HepG2 (cell line): Measurements from ENCODE around the gene ZSCAN20. TPM values are rescaled to one million over a fixed set of nuclear protein-coding genes. Genes with fewer than 3 reads are reported as not detected.

Source experiments
- ATAC-seq: fragments of 200-7000 bp; cut with Tn5 transposase; 3 replicates; pipeline ENCODE4 v1.9.1; 2020; ENCODE audit warnings: mild to moderate bottlenecking, moderate library complexity
- BruUV-seq: library from RNA; stranded (reverse); fragments of 400-500 nt; replicated peaks from 2 replicates; lab custom pipeline; 2021; lab: Mats Ljungman, UMichigan
- CTCF ChIA-PET: fragments of 300-600 bp; formaldehyde crosslinking; extraction: SDS; loops from one replicate; lab custom pipeline; 2021; ENCODE audit warnings: low total read pairs, inconsistent platforms, low intra/inter-chr PET ratio; lab: Yijun Ruan, JAX
- POLR2A ChIA-PET: fragments of 350-600 bp; sonication (Branson Sonifier 250); formaldehyde crosslinking; loops from one replicate; lab custom pipeline; 2020; ENCODE audit warnings: antibody characterized with exemption, inconsistent platforms; lab: Yijun Ruan, JAX
- DNase-seq: peaks from one replicate; pipeline ENCODE4 v3.0.0-alpha.2; 2015; ENCODE audit warnings: low spot score
- FAIRE-seq: peaks from 3 replicates; lab custom pipeline; 2011; peaks lifted over from hg19 to GRCh38; lab: Jason Lieb, UNC
- H2AFZ ChIP-seq: one replicate; pipeline ENCODE4 v1.6.1; 2011; ENCODE audit warnings: low read length, inconsistent platforms
- H3K27ac ChIP-seq: fragments of 300-600 bp; 3 replicates; pipeline ENCODE4 v1.8.0; 2011; ENCODE audit warnings: mixed run types, mild to moderate bottlenecking, mixed read lengths, low read length, inconsistent platforms; ENCODE audit not compliant: insufficient read depth; ENCODE audit errors: extremely low read length
- H3K27me3 ChIP-seq, 2 experiments: fragments of 200-600 bp in 1 of 2; 2 replicates in 1 of 2; 3 replicates in 1 of 2; pipeline versions ENCODE4 v1.6.0 to v1.8.0; 2011; ENCODE audit warnings: low read length in 2 of 2, mild to moderate bottlenecking in 2 of 2, moderate library complexity in 2 of 2, inconsistent platforms in 1 of 2; ENCODE audit not compliant: insufficient read depth in 2 of 2, control insufficient read depth in 1 of 2
- H3K36me3 ChIP-seq, 2 experiments: fragments of 200-600 bp in 1 of 2; replicated peaks in 1 of 2; 2 replicates in 1 of 2; 3 replicates in 1 of 2; pipeline versions ENCODE4 v1.5.1 to v1.8.0; 2011; ENCODE audit warnings: low read length in 2 of 2, inconsistent platforms in 1 of 2; ENCODE audit not compliant: insufficient read depth in 2 of 2, control insufficient read depth in 1 of 2
- H3K4me1 ChIP-seq: 2 replicates; pipeline ENCODE4 v1.5.1; 2012; ENCODE audit warnings: low read length, inconsistent platforms; ENCODE audit not compliant: insufficient read depth
- H3K4me2 ChIP-seq: 2 replicates; pipeline ENCODE4 v1.6.0; 2011; ENCODE audit warnings: low read depth, low read length, inconsistent platforms
- H3K4me3 ChIP-seq, 3 experiments: fragments of 200-600 bp in 1 of 3; sonication (generic), shearing (Covaris generic) in 1 of 3; replicated peaks in 1 of 3; 2 replicates each; pipeline ENCODE4 v1.5.1; 2011 to 2016; ENCODE audit warnings: low read length in 3 of 3, inconsistent platforms in 2 of 3, low read depth in 2 of 3, mild to moderate bottlenecking in 2 of 3, control low read depth in 1 of 3, mixed read lengths in 1 of 3; ENCODE audit not compliant: insufficient read depth in 1 of 3
- H3K79me2 ChIP-seq: one replicate; pipeline ENCODE4 v1.6.1; 2011; ENCODE audit warnings: low read length, inconsistent platforms; ENCODE audit not compliant: insufficient read depth
- H3K9ac ChIP-seq: 2 replicates; pipeline ENCODE4 v1.6.0; 2011; ENCODE audit warnings: mild to moderate bottlenecking, low read depth, low read length, inconsistent platforms; ENCODE audit not compliant: insufficient read depth
- H3K9me3 ChIP-seq: 2 replicates; pipeline ENCODE4 v1.5.1; 2012; ENCODE audit warnings: mild to moderate bottlenecking, low read length
- H4K20me1 ChIP-seq: 2 replicates; pipeline ENCODE4 v1.6.0; 2011; ENCODE audit warnings: inconsistent platforms, mild to moderate bottlenecking, low read length, moderate library complexity; ENCODE audit not compliant: insufficient read depth
- FOXO1 ChIP-seq: sonication (generic); formaldehyde crosslinking; IDR thresholded peaks from 2 replicates; pipeline ENCODE4 v1.4.0; 2020; ENCODE audit warnings: missing genetic modification reagents
- KDM5A ChIP-seq: fragments of 200-600 bp; sonication (generic); IDR thresholded peaks from 2 replicates; pipeline ENCODE4 v1.7.0; 2018; ENCODE audit warnings: antibody characterized with exemption, mild to moderate bottlenecking, low read length, borderline replicate concordance
- MEF2D ChIP-seq: sonication (generic); formaldehyde crosslinking; IDR thresholded peaks from 2 replicates; pipeline ENCODE4 v1.5.1; 2020; ENCODE audit warnings: mild to moderate bottlenecking, missing genetic modification reagents
- TBX3 ChIP-seq: fragments of 450-650 bp; IDR thresholded peaks from 2 replicates; pipeline ENCODE4 v1.6.1; 2017; ENCODE audit warnings: antibody characterized with exemption, mild to moderate bottlenecking, inconsistent platforms, borderline replicate concordance
- ZNF225 ChIP-seq: sonication (generic); formaldehyde crosslinking; IDR thresholded peaks from 2 replicates; pipeline ENCODE4 v1.4.0; 2020; ENCODE audit warnings: mild to moderate bottlenecking, missing genetic modification reagents
- ZNF772 ChIP-seq: sonication (generic); formaldehyde crosslinking; IDR thresholded peaks from 2 replicates; pipeline ENCODE4 v1.5.0; 2020; ENCODE audit warnings: mild to moderate bottlenecking, missing genetic modification reagents
- ZSCAN21 ChIP-seq: sonication (generic); formaldehyde crosslinking; IDR thresholded peaks from 2 replicates; pipeline ENCODE4 v1.8.0; 2022; ENCODE audit warnings: mild to moderate bottlenecking, missing genetic modification reagents, moderate library complexity, borderline replicate concordance
- WGBS: methylation state at CpG from one replicate; pipeline ENCODE4 v1.1.6; 2017; ENCODE audit warnings: low lambda C conversion rate; 5-methylcytosine and 5-hydroxymethylcytosine counted together
- in situ Hi-C: cut with HindIII; loops from 2 replicates; pipeline ENCODE4 v1.10.0; 2017; ENCODE audit warnings: low pct_unique_long_range_greater_than_20kb; ENCODE audit not compliant: extremely low pct_ligation_motif_present
- intact Hi-C: fragments of 100-400 bp; cut with micrococcal nuclease; formaldehyde crosslinking; loops from one replicate; pipeline ENCODE4 v1.10.0; 2022; ENCODE audit not compliant: unreplicated experiment
- polyA plus RNA-seq, 8 experiments: library from polyadenylated mRNA; depleted of rRNA in 3 of 8; stranded (reverse) in 7 of 8; unstranded in 1 of 8; fragments of >200 nt; fragmentation: Illumina TruSeq in 4 of 8; extraction: Trizol in 4 of 8; gene quantifications; 2 replicates each; pipeline versions ENCODE4 v1.2.1 to v1.2.3, GENCODE V29; 2011 to 2016; ENCODE audit warnings: low read depth in 4 of 8, missing spikeins in 1 of 8, mixed read lengths in 1 of 8; ENCODE audit not compliant: insufficient read depth in 1 of 8
- total RNA-seq, 5 experiments: library from RNA; depleted of rRNA; stranded (reverse); fragments of >200 nt; fragmentation: Illumina TruSeq; extraction: Trizol; gene quantifications; 2 replicates each; pipeline ENCODE4 v1.2.3, GENCODE V29; 2016; ENCODE audit warnings: low read depth in 1 of 5
- TF ChIP-seq, protein P1 (sequence below): sonication (generic); formaldehyde crosslinking; IDR thresholded peaks from 2 replicates; pipeline ENCODE4 v1.9.0; 2022; ENCODE audit warnings: low read depth, missing genetic modification reagents
- TF ChIP-seq, protein P2 (sequence below): sonication (generic); formaldehyde crosslinking; IDR thresholded peaks from one replicate; pipeline ENCODE4 v1.5.1; 2020; ENCODE audit warnings: mild to moderate bottlenecking, missing genetic modification reagents; ENCODE audit errors: not compliant biosample characterization
- TF ChIP-seq, protein P3 (sequence below): sonication (generic); formaldehyde crosslinking; IDR thresholded peaks from 2 replicates; pipeline ENCODE4 v1.8.1; 2023; ENCODE audit warnings: mild to moderate bottlenecking, moderate library complexity, missing genetic modification reagents

The ZSCAN20 gene
- total and polyA plus RNA-seq, 2 of the 13 experiments (the other 11 are each of a cell fraction or from before 2014, with no cell fraction given) = 1.1 to 2.8 TPM

DNA sequence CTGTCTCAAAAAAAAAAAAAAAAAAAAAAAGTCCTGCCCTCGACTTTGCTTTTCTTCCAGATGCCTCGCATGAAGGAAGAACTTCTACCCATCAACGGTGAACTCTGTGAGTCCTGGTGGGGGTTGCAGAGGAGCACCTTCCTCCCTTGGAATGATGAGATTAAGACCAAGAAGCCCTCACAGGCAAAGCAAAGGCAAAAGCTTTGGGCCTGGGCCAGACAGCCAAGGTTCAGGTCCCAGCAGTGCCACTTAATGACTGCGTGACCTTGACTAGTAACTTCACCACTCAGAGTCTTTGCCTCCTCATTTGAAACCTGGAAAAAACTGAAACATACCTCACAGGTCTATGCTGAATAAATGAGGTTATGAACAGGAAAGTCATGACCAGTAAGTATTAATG lies 55.5 kb downstream of the ZSCAN20 start (continued):
- TF ChIP-seq, protein P1, sequence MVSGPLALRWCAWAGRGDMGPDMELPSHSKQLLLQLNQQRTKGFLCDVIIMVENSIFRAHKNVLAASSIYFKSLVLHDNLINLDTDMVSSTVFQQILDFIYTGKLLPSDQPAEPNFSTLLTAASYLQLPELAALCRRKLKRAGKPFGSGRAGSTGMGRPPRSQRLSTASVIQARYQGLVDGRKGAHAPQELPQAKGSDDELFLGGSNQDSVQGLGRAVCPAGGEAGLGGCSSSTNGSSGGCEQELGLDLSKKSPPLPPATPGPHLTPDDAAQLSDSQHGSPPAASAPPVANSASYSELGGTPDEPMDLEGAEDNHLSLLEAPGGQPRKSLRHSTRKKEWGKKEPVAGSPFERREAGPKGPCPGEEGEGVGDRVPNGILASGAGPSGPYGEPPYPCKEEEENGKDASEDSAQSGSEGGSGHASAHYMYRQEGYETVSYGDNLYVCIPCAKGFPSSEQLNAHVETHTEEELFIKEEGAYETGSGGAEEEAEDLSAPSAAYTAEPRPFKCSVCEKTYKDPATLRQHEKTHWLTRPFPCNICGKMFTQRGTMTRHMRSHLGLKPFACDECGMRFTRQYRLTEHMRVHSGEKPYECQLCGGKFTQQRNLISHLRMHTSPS (CRISPR knock-in tag) = no peak
- no peak for TF ChIP-seq KDM5A
- TF ChIP-seq, all 625 proteins: peak for 0

DNA sequence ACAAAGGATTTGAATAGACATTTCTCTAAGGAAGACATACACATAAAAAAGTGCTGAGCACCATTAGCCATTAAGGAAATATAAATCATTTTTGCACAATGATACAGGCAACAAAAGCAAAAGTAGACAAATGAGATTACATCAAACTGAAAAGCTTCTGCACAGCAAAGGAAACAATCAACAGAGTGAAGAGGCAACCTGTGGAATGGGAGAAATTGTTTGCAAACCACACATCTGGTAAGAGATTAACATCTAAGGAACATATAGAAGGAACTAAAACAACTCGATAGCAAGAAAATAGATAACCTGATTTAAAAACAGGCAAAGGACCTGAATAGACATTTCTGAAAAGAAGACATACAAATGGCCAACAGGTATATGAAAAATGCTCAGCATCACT lies 57.5 kb downstream of the ZSCAN20 start:
- Histone ChIP-seq H3K79me2 (no peaks in the 10 kb centered on the region), H2AFZ (no peak overlapping the region), H3K9me3 (no peaks in the 10 kb centered on the region), H3K4me2 (no peak overlapping the region), H3K9ac (no peak overlapping the region), H3K27me3 (peaks cover 0 to 19% of the 10 kb centered on the region in 2 experiments; a peak in 2 of 5 replicates), H3K36me3 (no peaks in the 10 kb centered on the region), H3K4me3 (no peak overlapping the region), H3K27ac (no peak overlapping the region), H4K20me1 (no peaks in the 10 kb centered on the region), H3K4me1 (no peaks in the 10 kb centered on the region)
- no TSS peak for BruUV-seq
- POLR2A ChIA-PET = no interaction called here
- FAIRE-seq (no peak), ATAC-seq (no peak), DNase-seq (no peak)
- CTCF ChIA-PET = no interaction called here
- 0% methylated on average over 1 of the region's 1 CpG for WGBS
- in situ Hi-C loops (no loop called here), intact Hi-C loops (no loop called here)
- TF ChIP-seq, protein P2, sequence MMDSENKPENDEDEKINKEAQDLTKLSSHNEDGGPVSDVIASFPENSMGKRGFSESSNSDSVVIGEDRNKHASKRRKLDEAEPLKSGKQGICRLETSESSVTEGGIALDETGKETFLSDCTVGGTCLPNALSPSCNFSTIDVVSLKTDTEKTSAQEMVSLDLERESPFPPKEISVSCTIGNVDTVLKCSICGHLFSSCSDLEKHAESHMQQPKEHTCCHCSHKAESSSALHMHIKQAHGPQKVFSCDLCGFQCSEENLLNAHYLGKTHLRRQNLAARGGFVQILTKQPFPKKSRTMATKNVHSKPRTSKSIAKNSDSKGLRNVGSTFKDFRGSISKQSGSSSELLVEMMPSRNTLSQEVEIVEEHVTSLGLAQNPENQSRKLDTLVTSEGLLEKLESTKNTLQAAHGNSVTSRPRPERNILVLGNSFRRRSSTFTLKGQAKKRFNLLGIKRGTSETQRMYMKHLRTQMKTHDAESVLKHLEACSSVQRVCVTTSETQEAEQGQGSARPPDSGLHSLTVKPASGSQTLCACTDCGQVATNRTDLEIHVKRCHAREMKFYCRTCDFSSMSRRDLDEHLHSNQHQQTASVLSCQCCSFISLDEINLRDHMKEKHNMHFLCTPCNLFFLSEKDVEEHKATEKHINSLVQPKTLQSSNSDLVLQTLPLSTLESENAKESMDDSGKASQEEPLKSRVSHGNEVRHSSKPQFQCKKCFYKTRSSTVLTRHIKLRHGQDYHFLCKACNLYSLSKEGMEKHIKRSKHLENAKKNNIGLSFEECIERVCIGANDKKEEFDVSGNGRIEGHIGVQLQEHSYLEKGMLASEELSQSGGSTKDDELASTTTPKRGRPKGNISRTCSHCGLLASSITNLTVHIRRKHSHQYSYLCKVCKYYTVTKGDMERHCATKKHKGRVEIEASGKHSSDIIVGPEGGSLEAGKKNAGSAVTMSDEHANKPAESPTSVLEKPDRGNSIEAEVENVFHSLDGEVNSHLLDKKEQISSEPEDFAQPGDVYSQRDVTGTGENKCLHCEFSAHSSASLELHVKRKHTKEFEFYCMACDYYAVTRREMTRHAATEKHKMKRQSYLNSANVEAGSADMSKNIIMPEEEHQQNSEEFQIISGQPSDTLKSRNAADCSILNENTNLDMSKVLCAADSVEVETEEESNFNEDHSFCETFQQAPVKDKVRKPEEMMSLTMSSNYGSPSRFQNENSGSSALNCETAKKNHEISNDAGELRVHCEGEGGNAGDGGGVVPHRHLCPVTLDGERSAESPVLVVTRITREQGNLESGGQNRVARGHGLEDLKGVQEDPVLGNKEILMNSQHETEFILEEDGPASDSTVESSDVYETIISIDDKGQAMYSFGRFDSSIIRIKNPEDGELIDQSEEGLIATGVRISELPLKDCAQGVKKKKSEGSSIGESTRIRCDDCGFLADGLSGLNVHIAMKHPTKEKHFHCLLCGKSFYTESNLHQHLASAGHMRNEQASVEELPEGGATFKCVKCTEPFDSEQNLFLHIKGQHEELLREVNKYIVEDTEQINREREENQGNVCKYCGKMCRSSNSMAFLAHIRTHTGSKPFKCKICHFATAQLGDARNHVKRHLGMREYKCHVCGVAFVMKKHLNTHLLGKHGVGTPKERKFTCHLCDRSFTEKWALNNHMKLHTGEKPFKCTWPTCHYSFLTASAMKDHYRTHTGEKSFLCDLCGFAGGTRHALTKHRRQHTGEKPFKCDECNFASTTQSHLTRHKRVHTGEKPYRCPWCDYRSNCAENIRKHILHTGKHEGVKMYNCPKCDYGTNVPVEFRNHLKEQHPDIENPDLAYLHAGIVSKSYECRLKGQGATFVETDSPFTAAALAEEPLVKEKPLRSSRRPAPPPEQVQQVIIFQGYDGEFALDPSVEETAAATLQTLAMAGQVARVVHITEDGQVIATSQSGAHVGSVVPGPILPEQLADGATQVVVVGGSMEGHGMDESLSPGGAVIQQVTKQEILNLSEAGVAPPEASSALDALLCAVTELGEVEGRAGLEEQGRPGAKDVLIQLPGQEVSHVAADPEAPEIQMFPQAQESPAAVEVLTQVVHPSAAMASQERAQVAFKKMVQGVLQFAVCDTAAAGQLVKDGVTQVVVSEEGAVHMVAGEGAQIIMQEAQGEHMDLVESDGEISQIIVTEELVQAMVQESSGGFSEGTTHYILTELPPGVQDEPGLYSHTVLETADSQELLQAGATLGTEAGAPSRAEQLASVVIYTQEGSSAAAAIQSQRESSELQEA = no peak
- TF ChIP-seq ZSCAN21 = no peak
- no peak for TF ChIP-seq ZNF772 (CRISPR knock-in tag)
- no peak for TF ChIP-seq MEF2D
- TF ChIP-seq FOXO1 = no peak
- TF ChIP-seq ZNF225 (CRISPR knock-in tag) = no peak
- TF ChIP-seq, protein P3, sequence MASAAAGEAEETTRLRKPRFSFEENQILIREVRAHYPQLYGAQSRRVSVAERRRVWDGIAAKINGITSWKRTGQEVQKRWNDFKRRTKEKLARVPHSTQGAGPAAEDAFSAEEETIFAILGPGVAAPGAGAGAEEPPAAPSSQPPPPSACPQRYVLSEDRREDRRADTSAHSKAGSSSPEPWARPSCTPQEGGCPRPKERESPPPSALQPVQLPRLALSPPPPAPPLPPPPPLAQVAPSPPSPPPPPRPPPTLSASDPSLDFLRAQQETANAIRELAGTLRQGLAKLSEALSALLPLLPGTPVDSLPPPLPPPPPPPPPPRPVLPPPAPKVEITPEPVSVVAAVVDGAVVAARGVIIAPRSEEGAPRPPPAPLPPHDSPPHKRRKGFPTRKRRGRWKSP = no peak
- TF ChIP-seq TBX3 = no peak
